Muscle layer of colon (tissue), 2 donors: ENCODE results near the gene NALCN.

ENCODE experiments used
- H3K27ac ChIP-seq: one replicate; pipeline ENCODE4 v1.7.0; 2013; ENCODE audit warnings: low read depth, mild to moderate bottlenecking, low read length, moderate library complexity
- H3K27me3 ChIP-seq, 2 donors: one replicate each; pipeline ENCODE4 v1.7.0; 2013; ENCODE audit warnings: low read length in 2 of 2, mild to moderate bottlenecking in 2 of 2; ENCODE audit not compliant: insufficient read depth in 2 of 2, control insufficient read depth in 1 of 2
- H3K36me3 ChIP-seq: one replicate; pipeline ENCODE4 v1.7.0; 2013; ENCODE audit warnings: mild to moderate bottlenecking, low read length; ENCODE audit not compliant: insufficient read depth
- H3K4me1 ChIP-seq: one replicate; pipeline ENCODE4 v1.7.0; 2013; ENCODE audit warnings: mild to moderate bottlenecking, low read length; ENCODE audit not compliant: insufficient read depth
- H3K4me3 ChIP-seq, 2 donors: one replicate each; pipeline ENCODE4 v1.7.0; 2013; ENCODE audit warnings: low read length in 2 of 2, low read depth in 1 of 2, mild to moderate bottlenecking in 1 of 2, moderate library complexity in 1 of 2
- H3K9ac ChIP-seq: one replicate; pipeline ENCODE4 v1.7.0; 2013; ENCODE audit warnings: low read length
- H3K9me3 ChIP-seq: one replicate; pipeline ENCODE4 v1.7.0; 2013; ENCODE audit warnings: mild to moderate bottlenecking, low read length
- donor health status: abdominal sarcoma.
- donor health status: Adenocarcinoma of cecum.

NALCN gene

GRCh38 chr13:101383595-101383994 is 32.7 kb downstream of the NALCN start:
- Histone ChIP-seq H3K4me1 (no peaks in the 10 kb centered on the region), H3K4me3 (no peak overlapping the region), H3K27ac (no peak overlapping the region), H3K9me3 (no peaks in the 10 kb centered on the region), H3K27me3 (no peaks in the 10 kb centered on the region), H3K9ac (no peak overlapping the region), H3K36me3 (no peaks in the 10 kb centered on the region)

GRCh38 chr13:101382701-101383100 is 33.6 kb downstream of the NALCN start:
- Histone ChIP-seq H3K27ac (no peak overlapping the region), H3K9ac (no peak overlapping the region), H3K4me3 (no peak overlapping the region), H3K27me3 (no peaks in the 10 kb centered on the region), H3K36me3 (no peaks in the 10 kb centered on the region), H3K9me3 (no peaks in the 10 kb centered on the region), H3K4me1 (no peaks in the 10 kb centered on the region)

DNA sequence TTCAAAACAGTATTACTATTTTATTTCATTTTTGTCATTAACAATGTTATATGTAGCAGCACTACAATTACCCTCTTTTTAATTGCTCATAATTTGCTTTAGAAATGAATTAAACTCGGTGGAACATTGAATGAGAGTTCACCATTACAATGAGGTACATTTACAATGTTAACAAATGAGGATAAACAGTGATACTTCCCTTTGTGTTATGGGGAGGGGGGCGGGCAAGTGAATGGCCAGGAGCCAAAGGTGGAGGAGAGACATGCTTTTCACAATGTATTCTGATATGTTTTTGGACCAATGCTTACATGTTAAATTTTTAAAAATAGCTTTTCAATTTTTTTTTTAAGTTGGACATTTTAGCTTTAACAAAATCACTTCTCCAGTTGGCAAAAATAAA is 34.2 kb downstream of the NALCN start:
- Histone ChIP-seq H3K36me3 (no peaks in the 10 kb centered on the region), H3K27me3 (no peaks in the 10 kb centered on the region), H3K9ac (no peak overlapping the region), H3K4me3 (no peak overlapping the region), H3K4me1 (no peaks in the 10 kb centered on the region), H3K27ac (no peak overlapping the region), H3K9me3 (no peaks in the 10 kb centered on the region)

GRCh38 chr13:101360525-101360924 is 55.8 kb downstream of the NALCN start:
- no peak overlapping the region for H3K27ac ChIP-seq
- no peaks in the 10 kb centered on the region for H3K36me3 ChIP-seq
- no peak overlapping the region for H3K9ac ChIP-seq
- no peaks in the 10 kb centered on the region for H3K27me3 ChIP-seq
- H3K9me3 ChIP-seq = no peaks in the 10 kb centered on the region
- no peaks in the 10 kb centered on the region for H3K4me1 ChIP-seq
- no peak overlapping the region for H3K4me3 ChIP-seq

- H3K36me3 ChIP-seq = no peaks in the 10 kb centered on the region
- H3K9me3 ChIP-seq = no peaks in the 10 kb centered on the region
- no peak overlapping the region for H3K9ac ChIP-seq
- no peak overlapping the region for H3K27ac ChIP-seq
- no peak overlapping the region for H3K4me3 ChIP-seq
- H3K27me3 ChIP-seq = no peaks in the 10 kb centered on the region
- H3K4me1 ChIP-seq = no peaks in the 10 kb centered on the region
These were observed 61.4 kb downstream of the NALCN start for GRCh38 chr13:101354895-101355294.

GRCh38 chr13:101346942-101347728 is 69.2 kb downstream of the NALCN start:
- Histone ChIP-seq H3K4me1 (no peaks in the 10 kb centered on the region), H3K27ac (no peak overlapping the region), H3K36me3 (no peaks in the 10 kb centered on the region), H3K9me3 (no peaks in the 10 kb centered on the region), H3K9ac (no peak overlapping the region), H3K4me3 (no peak overlapping the region), H3K27me3 (no peaks in the 10 kb centered on the region)

GRCh38 chr13:101346161-101346560 is 70.1 kb downstream of the NALCN start:
- H3K27ac ChIP-seq = no peak overlapping the region
- no peaks in the 10 kb centered on the region for H3K4me1 ChIP-seq
- no peaks in the 10 kb centered on the region for H3K27me3 ChIP-seq
- no peak overlapping the region for H3K4me3 ChIP-seq
- no peaks in the 10 kb centered on the region for H3K9me3 ChIP-seq
- no peak overlapping the region for H3K9ac ChIP-seq
- no peaks in the 10 kb centered on the region for H3K36me3 ChIP-seq

DNA sequence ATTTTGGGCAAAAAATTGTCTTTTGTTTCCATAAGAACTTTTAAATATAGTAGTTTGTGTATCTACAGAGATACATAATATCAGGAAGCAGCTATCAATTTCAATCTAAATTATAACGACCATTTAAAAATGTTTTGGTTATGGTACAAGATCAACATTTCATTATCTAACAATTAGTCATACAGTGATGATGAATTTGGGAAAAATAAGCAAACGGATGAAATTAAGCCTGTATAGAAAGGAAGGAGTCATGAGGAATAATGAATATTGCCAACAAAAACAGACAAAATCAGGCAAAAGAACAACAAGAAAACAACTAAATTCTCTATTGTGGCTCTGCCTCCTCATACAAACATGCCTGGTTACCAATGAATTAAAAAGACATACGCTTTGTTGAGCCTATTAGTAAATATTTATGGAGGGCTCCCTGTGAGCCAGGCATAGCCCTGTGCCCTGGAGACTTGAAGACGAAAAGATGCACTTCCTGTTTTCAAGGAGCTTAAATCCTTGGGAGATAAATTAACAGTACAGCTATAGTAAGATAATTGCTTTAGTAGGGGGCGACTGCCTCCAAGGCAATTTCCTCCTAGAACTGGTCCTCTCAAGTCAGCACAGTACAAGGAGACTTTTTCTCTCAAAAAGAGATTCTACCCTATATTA is 73.0 kb downstream of the NALCN start:
- Histone ChIP-seq H3K4me1 (no peaks in the 10 kb centered on the region), H3K4me3 (no peak overlapping the region), H3K9ac (no peak overlapping the region), H3K27ac (no peak overlapping the region), H3K27me3 (no peaks in the 10 kb centered on the region), H3K36me3 (no peaks in the 10 kb centered on the region), H3K9me3 (no peaks in the 10 kb centered on the region)

DNA sequence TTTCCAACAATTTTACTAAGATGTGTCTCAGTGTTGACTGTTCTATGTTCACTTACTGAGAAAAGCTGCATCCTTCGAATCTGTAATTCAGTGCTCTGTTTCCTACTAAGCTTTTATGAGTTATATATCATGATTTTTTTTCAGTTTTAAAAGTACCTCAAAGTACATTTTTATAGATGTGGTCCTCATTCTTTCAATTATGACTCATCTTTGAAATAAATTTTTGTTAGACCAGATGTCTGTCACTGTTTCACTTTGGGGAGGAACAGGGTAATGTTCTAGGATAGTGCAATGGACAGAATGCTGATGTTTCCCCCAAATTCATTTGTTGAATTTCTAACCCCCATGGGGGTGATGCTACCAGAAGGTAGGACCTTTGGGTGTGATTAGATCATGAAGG is 74.8 kb downstream of the NALCN start:
- Histone ChIP-seq H3K27ac (no peak overlapping the region), H3K27me3 (no peaks in the 10 kb centered on the region), H3K36me3 (no peaks in the 10 kb centered on the region), H3K4me1 (no peaks in the 10 kb centered on the region), H3K9ac (no peak overlapping the region), H3K9me3 (no peaks in the 10 kb centered on the region), H3K4me3 (no peak overlapping the region)

GRCh38 chr13:101339202-101339601 is 77.1 kb downstream of the NALCN start:
- Histone ChIP-seq H3K36me3 (no peaks in the 10 kb centered on the region), H3K4me1 (no peaks in the 10 kb centered on the region), H3K9ac (no peak overlapping the region), H3K9me3 (no peaks in the 10 kb centered on the region), H3K27ac (no peak overlapping the region), H3K4me3 (no peak overlapping the region), H3K27me3 (no peaks in the 10 kb centered on the region)

DNA sequence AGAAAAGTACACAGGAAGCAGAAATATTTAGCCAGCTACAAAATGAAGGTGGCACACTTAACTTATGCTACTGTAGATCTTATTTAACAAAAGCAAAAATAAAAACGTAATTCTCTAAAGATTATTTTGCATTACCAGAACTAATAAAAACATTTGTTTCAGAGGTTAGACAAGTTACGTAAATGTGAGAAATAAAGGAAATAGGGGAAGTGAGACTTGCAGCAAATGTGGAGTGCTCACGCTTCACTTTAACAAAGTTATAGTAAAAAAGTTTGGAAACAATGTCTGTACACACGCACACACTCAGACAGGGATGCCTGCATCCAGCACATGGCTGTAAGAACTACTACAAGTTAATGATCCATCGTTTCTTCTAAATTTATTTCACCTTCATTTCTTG is 83.7 kb downstream of the NALCN start:
- Histone ChIP-seq H3K36me3 (no peaks in the 10 kb centered on the region), H3K9ac (no peak overlapping the region), H3K4me3 (no peak overlapping the region), H3K27ac (no peak overlapping the region), H3K27me3 (no peaks in the 10 kb centered on the region), H3K4me1 (no peaks in the 10 kb centered on the region), H3K9me3 (no peaks in the 10 kb centered on the region)

GRCh38 chr13:101331731-101332130 is 84.6 kb downstream of the NALCN start:
- H3K36me3 ChIP-seq = no peaks in the 10 kb centered on the region
- H3K9me3 ChIP-seq = no peaks in the 10 kb centered on the region
- no peaks in the 10 kb centered on the region for H3K27me3 ChIP-seq
- no peak overlapping the region for H3K9ac ChIP-seq
- no peak overlapping the region for H3K27ac ChIP-seq
- H3K4me1 ChIP-seq = no peaks in the 10 kb centered on the region
- H3K4me3 ChIP-seq = no peak overlapping the region
